Sigmoid colon (tissue), 3 donors: Measurements from ENCODE around the gene MYO1H.

Experiments
- CTCF ChIP-seq, 4 experiments: fragments of 450-650 bp in 3 of 4; fragments of 200-600 bp in 1 of 4; IDR thresholded peaks; one replicate each; pipeline ENCODE4 v1.5.1; 2016 to 2019; ENCODE audit warnings: antibody characterized with exemption in 4 of 4, mild to moderate bottlenecking in 3 of 4, moderate library complexity in 2 of 4
- POLR2A ChIP-seq, 2 donors: fragments of 450-650 bp; IDR thresholded peaks; one replicate each; pipeline ENCODE4 v1.6.1; 2016; ENCODE audit warnings: antibody characterized with exemption in 2 of 2, mild to moderate bottlenecking in 2 of 2, moderate library complexity in 2 of 2

GRCh38 chr12:109480356-109480755, 132.7 kb downstream of the MYO1H start:
- no peak for TF ChIP-seq POLR2A (IDR thresholded peaks at IDR 0.05)
- no peak for TF ChIP-seq CTCF (IDR thresholded peaks at IDR 0.05)
